ENCODE data around the gene ATP2B2.

ATP2B2 gene

GRCh38 chr3:10341901-10342398 is 163.4 kb downstream of the ATP2B2 start:
- TF ChIP-seq CTCF (conservative IDR thresholded peaks at IDR 0.05; ENCODE audit: control insufficient read depth, insufficient read depth, low read depth, low read length) = no peak
- DNase-seq (ENCODE audit: low read depth) = no peak
- H3K4me3 ChIP-seq (ENCODE audit: control insufficient read depth, low read depth, low read length) = no peak overlapping the region

- no peak for DNase-seq (ENCODE audit: low read depth)
- no peak for TF ChIP-seq CTCF (conservative IDR thresholded peaks at IDR 0.05; ENCODE audit: control insufficient read depth, insufficient read depth, low read depth, low read length)
- no peak overlapping the region for H3K4me3 ChIP-seq (ENCODE audit: control insufficient read depth, low read depth, low read length)
Observed at GRCh38 chr3:10340476-10340875, 164.9 kb downstream of the ATP2B2 start.

DNA sequence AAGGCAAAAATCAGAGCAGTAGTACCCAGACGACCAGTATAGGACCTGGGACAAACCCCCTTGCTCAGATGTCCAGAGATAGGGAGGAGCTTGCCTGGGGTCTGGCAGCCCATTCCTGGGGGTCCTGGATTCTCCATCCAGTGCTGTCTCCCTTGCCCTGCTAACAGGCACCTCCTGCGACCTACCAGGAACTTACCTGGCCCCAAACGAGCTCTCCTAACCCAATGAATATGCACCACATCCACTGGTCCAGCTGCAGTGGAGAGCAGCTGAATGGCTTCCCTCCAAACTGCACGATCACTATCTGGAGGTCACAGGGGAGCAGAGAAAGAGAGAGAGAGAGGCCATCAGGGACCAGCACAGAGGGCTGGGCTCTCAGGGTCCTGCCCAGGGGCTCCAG is 165.3 kb downstream of the ATP2B2 start:
- no peak for DNase-seq (ENCODE audit: low read depth)
- H3K4me3 ChIP-seq (ENCODE audit: control insufficient read depth, low read depth, low read length) = no peak overlapping the region
- no peak for TF ChIP-seq CTCF (conservative IDR thresholded peaks at IDR 0.05; ENCODE audit: control insufficient read depth, insufficient read depth, low read depth, low read length)

DNA sequence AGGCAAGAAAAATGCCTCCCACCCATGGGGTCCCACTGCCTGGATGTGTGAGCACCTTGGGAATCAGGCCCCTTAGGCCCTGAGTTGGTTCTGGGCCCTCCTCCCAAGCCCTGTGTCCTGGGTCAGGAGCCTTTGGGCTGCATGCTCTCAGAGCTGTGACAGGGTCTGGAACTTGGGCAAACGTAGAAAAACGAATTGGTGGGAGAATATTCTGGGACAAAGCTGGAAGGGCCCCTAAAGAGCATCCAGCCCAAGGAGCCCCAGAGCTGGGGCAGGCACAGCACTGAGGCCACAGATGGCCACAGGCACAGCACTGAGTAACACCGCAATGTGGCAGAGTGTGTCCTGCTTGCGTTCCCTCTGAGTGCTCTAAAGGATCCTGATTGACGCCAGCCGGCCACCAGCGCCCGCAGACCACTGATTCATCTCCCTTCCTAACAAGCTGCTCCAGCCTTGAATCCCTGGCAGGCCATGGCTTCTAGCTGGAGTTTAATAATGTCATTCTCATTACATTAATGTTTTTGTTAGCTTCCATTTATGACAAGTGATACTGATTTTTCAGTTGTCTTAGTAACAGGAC is 165.9 kb downstream of the ATP2B2 start:
- no peak overlapping the region for H3K4me3 ChIP-seq (ENCODE audit: control insufficient read depth, low read depth, low read length)
- no peak for DNase-seq (ENCODE audit: low read depth)
- TF ChIP-seq CTCF (conservative IDR thresholded peaks at IDR 0.05; ENCODE audit: control insufficient read depth, insufficient read depth, low read depth, low read length) = no peak

GRCh38 chr3:10338591-10339353 is 166.6 kb downstream of the ATP2B2 start:
- TF ChIP-seq CTCF (conservative IDR thresholded peaks at IDR 0.05; ENCODE audit: control insufficient read depth, insufficient read depth, low read depth, low read length) = no peak
- H3K4me3 ChIP-seq (ENCODE audit: control insufficient read depth, low read depth, low read length) = no peak overlapping the region
- DNase-seq (ENCODE audit: low read depth) = no peak

DNA sequence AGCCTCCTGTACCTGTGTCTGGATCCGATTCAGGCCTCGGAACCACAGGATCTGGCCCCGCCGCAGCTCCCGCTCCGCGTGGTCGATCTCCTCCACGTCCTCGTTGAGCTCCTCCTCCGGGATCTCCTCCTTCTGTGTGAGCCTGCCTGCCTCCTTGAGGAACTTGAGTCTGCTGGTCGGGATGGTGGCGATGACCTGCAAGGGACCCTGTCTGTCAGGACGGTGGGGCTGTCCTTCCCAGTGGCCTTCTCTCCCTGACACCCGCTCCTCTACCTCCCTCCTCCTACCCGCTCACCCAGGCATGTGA is 167.3 kb downstream of the ATP2B2 start:
- no peak overlapping the region for H3K4me3 ChIP-seq (ENCODE audit: control insufficient read depth, low read depth, low read length)
- TF ChIP-seq CTCF (conservative IDR thresholded peaks at IDR 0.05; ENCODE audit: control insufficient read depth, insufficient read depth, low read depth, low read length) = no peak
- no peak for DNase-seq (ENCODE audit: low read depth)
